ENCODE results near the gene GAS2L3.

- TF ChIP-seq, protein P1, sequence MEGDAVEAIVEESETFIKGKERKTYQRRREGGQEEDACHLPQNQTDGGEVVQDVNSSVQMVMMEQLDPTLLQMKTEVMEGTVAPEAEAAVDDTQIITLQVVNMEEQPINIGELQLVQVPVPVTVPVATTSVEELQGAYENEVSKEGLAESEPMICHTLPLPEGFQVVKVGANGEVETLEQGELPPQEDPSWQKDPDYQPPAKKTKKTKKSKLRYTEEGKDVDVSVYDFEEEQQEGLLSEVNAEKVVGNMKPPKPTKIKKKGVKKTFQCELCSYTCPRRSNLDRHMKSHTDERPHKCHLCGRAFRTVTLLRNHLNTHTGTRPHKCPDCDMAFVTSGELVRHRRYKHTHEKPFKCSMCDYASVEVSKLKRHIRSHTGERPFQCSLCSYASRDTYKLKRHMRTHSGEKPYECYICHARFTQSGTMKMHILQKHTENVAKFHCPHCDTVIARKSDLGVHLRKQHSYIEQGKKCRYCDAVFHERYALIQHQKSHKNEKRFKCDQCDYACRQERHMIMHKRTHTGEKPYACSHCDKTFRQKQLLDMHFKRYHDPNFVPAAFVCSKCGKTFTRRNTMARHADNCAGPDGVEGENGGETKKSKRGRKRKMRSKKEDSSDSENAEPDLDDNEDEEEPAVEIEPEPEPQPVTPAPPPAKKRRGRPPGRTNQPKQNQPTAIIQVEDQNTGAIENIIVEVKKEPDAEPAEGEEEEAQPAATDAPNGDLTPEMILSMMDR (IDR thresholded peaks at IDR 0.05) = no peak
- TF ChIP-seq POLR2A (IDR thresholded peaks at IDR 0.05) = no peak
Measured at GRCh38 chr12:100529756-100530350, 43.6 kb upstream of the GAS2L3 start.

All from uterus (tissue), 2 donors.